HG02623 (cell line): ENCODE results near the gene TPM1.
"Not testable (repeated sequence)": the region's sequence is repeated elsewhere in the genome, so short reads cannot be mapped to it uniquely, and the experiment has no call there.

Experiments
- ATAC-seq: cut with Tn5 transposase; IDR thresholded peaks from one replicate; pipeline ENCODE4 v1.9.1; 2021; ENCODE audit warnings: moderate library complexity; ENCODE audit not compliant: unreplicated experiment

Gene TPM1

GRCh38 chr15:63041974-63042876 lies at the start of gene TPM1:
TPM1 (plus strand) TSS chr15:63042747; CDS start chr15:63042830, 83 bp downstream.
- ATAC-seq: no peak

- no peak for ATAC-seq
Observed at GRCh38 chr15:62993066-62993465, 49.5 kb upstream of the TPM1 start.

- not testable (repeated sequence) for ATAC-seq
Observed at GRCh38 chr15:62993632-62994031, 48.9 kb upstream of the TPM1 start.

GRCh38 chr15:62994439-62994838 lies 48.1 kb upstream of the TPM1 start:
- no peak for ATAC-seq

GRCh38 chr15:62994975-62995681 lies 47.4 kb upstream of the TPM1 start:
- ATAC-seq: no peak

- ATAC-seq: no peak
Observed at GRCh38 chr15:62997441-62997840, 45.1 kb upstream of the TPM1 start.

GRCh38 chr15:62998262-62998890 lies 44.2 kb upstream of the TPM1 start:
- ATAC-seq: no peak

- ATAC-seq: no peak
Observed at GRCh38 chr15:62999178-62999577, 43.4 kb upstream of the TPM1 start.

GRCh38 chr15:62999923-63000561 lies 42.5 kb upstream of the TPM1 start:
- no peak for ATAC-seq

- ATAC-seq: no peak
Observed at GRCh38 chr15:63000706-63001105, 41.8 kb upstream of the TPM1 start.

- no peak for ATAC-seq
Observed at GRCh38 chr15:63004211-63004610, 38.3 kb upstream of the TPM1 start.

- no peak for ATAC-seq
Observed at GRCh38 chr15:63006032-63006878, 36.3 kb upstream of the TPM1 start.

- no peak for ATAC-seq
Observed at GRCh38 chr15:63008333-63009049, 34.1 kb upstream of the TPM1 start.

GRCh38 chr15:63010386-63010785 lies 32.2 kb upstream of the TPM1 start:
- no peak for ATAC-seq

- ATAC-seq: no peak
Observed at GRCh38 chr15:63010920-63011693, 31.4 kb upstream of the TPM1 start.

- no peak for ATAC-seq
Observed at GRCh38 chr15:63012444-63012843, 30.1 kb upstream of the TPM1 start.

GRCh38 chr15:63013052-63013808 lies 29.3 kb upstream of the TPM1 start:
- ATAC-seq: no peak

- no peak for ATAC-seq
Observed at GRCh38 chr15:63014578-63014977, 28.0 kb upstream of the TPM1 start.
